Measurements from ENCODE around the gene DUSP1.
A peak's percentile ranks its signal among the peaks of the same experiment; 100 is the strongest.
"Not testable (repeated sequence)": the region's sequence is repeated elsewhere in the genome, so short reads cannot be mapped to it uniquely, and the experiment has no call there.

Gene DUSP1, protein sequence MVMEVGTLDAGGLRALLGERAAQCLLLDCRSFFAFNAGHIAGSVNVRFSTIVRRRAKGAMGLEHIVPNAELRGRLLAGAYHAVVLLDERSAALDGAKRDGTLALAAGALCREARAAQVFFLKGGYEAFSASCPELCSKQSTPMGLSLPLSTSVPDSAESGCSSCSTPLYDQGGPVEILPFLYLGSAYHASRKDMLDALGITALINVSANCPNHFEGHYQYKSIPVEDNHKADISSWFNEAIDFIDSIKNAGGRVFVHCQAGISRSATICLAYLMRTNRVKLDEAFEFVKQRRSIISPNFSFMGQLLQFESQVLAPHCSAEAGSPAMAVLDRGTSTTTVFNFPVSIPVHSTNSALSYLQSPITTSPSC
- total RNA-seq: 52.4 to 133 (median 120) reads per million in 4 experiments

- DNase-seq: peak; percentile 97
Measured at GRCh38 chr5:172770675-172771438, at the start of gene DUSP1. TSS of gene DUSP1 (minus strand) at chr5:172771195. CDS start at chr5:172770952, 243 bp downstream.

DNA sequence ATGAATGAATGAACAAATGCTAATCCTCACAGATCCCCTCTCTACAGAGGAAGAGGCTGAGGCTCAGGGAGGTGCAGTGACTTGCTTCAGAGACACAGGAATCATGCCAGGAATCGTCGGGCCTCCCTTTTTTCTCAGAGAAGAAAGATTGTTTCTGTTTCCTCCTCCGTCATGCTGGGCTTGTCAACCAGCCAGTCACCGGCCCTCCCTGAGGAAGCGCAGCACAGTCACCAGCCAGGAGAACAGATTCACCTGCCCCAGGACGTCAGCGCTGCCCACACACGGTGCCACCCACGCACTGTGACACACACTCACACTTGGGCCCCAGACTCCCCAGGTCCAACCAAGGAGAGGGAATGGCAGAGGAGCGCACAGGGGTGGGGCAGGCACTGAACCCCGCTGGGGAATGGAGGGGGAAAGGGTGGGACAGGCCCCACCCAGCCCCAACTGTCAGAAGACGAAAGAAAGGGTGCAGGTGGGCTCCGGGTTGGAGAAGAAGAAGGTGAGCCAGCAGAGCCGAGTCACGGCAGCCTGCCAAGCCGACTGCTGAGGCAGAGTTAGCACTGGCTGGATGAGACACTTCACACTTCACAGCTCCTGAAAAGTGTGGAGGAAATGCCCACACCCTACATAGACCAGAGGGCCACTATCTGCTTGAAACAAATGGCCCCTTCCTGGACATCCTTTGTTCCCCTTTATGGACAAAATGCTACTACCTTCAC, 49.2 kb upstream of the DUSP1 start:
- DNase-seq: no peak

GRCh38 chr5:172819569-172819968, 48.6 kb upstream of the DUSP1 start:
- no peak for DNase-seq

GRCh38 chr5:172818081-172818480, 47.1 kb upstream of the DUSP1 start:
- DNase-seq: no peak

- no peak for DNase-seq
Measured at GRCh38 chr5:172817664-172818063, 46.7 kb upstream of the DUSP1 start.

- no peak for DNase-seq
Measured at GRCh38 chr5:172816925-172817562, 46.0 kb upstream of the DUSP1 start.

- DNase-seq: no peak
Measured at GRCh38 chr5:172815631-172816030, 44.6 kb upstream of the DUSP1 start.

GRCh38 chr5:172810996-172811395, 40.0 kb upstream of the DUSP1 start:
- DNase-seq: not testable (repeated sequence)

DNA sequence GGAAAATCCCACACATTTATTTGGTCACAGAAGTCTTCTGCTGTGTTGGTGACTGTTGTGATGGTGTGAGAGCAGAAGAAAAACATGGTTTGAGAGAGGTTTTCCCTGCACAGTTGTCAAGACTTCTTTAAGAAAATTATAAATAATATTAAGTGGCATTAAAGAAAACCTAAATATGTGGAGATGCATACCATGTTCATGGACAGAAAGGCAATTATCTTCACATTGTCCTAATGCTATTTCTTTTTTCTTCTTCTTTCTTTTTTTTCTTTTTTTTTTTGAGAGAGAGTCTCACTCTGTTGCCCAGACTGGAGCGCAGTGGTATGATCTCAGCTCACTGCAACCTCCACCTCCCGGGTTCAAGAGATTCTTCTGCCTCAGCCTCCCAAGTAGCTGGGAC, 38.8 kb upstream of the DUSP1 start:
- DNase-seq: no peak

DNA sequence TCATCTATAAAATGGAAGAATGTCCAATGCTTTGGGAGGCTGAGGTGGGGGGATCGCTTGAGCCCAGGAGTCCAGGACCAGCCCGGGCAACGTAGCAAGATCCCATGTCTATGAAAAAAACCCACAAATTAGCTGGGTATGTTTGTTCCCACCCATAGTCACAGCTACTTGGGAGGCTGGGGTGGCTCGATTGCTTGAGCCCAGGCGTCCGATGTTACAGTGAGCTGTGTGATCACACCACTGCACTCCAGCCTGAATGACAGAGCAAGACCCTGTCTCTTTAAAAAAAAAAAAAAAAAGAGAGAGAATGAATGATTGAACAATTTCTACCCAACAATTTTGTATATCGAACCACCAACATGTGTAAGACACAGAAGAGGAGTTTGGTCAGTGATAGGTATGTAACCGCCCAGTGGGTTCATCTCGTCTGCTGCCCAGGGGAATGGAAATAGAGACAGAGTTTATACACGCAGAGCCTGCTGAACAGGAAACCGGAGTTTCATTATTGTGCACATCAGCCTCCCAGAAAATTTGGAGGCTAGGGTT, 36.8 kb upstream of the DUSP1 start:
- DNase-seq: no peak

DNA sequence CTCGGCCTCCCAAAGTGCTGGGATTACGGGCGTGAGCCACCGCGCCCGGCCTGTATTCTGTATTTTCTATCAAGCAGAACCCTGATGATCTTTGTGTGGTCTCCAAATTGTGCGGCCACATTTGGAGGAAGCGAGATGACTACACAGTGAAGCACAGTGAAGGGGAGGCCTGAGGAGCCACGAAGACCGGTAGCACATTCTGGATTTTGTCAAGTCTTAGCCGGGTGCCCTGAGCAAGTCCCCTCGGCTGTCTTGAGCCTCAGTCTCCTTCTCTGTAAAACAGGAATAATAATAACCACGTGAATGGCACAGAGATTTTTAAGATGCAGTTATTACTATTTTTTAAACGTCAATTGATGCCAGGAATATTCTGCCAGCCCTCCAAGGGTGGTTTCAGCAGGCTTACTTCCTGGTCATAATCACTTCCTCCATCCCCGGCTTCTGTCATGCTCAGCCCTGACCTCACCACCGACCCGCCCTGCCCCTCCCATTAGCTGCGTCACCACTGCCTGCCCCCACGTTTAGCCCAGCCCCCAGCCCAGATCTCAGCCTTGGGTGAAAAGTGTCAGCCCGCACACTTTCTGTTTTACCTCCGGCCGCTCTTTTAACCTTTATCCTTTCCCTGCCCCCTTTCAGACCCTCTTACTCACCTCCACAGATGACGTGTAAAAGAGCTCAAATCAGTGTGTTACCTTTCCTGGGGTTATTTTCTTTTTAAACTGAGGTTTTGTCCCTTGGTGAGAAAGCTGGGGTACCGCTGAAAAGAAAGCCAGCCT, 36.1 kb upstream of the DUSP1 start:
- DNase-seq: peak; percentile 50

- no peak for DNase-seq
Measured at GRCh38 chr5:172805736-172806255, 34.8 kb upstream of the DUSP1 start.

- DNase-seq: no peak
Measured at GRCh38 chr5:172805018-172805683, 34.2 kb upstream of the DUSP1 start.

DNA sequence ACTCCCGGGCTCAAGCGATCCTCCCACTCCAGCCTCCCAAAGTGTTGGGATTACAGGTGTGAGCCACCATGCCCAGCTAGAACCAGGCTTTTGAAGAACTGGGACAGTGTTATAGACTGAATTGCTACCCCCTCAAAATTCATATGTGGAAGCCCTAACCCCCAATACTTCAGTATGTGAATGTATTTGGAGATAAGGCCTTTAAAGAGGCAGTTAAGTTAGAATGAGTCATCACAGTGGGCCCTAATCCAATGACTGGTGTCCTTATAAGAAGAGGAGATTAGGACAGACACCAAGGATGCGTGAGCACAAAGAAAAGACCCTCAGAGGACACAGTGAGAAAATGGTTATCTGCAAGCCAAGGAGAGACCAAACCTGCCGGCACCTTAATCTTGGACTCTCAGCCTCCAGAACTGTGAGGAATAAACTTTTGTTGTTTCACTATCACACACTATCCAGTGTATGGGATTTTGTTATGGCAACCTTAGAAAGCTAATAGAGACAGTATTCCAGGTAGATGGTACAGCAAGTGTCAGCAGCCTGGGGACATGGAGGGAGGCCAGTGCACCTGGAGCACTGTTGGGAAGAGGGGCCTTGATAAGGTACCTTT, 31.7 kb upstream of the DUSP1 start:
- no peak for DNase-seq

- no peak for DNase-seq
Measured at GRCh38 chr5:172802112-172802511, 31.1 kb upstream of the DUSP1 start.

DNA sequence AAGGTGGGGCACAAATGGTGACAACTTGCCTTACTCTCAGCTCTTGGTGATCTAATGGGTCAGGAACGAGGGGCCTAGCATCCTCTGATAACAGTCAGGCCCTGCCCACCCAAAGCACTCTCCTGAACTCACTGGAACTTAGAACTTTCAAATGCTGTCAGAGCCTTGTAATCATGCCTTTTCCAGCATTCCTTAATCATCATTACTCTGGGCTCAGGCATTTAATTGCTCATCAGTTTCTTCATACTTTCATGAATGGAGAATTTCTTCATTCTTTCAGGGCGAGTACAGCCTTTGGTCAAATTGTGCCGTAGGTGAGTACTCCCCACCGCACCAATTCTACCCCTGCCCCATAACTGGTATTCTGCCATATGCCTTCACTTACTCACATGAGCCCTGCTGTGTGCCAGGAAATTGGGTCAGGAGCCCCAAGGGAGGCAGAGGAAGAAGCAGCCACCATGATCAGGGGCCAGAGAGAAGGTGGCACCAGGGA, 30.2 kb upstream of the DUSP1 start:
- DNase-seq: no peak

GRCh38 chr5:172800088-172800551, 29.1 kb upstream of the DUSP1 start:
- DNase-seq: no peak

DNA sequence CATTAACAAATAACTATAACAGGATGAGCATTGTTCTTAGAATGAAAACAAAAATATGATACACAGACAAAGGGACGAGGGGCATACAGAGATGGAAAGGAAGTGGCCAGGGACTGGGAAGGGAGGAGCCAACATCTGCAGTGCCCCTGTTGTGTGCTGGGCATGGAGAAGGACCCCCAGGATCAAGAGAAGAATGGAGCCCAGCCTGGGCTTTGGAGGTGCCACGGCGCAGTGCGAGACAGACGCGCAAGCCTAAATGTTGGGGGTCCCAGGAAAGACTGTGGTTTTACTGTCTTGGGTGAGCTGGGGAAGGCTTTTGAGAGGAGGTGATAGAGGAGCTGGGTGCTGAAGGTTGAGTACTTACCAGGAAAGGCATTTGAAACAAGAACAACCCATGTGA, 28.4 kb upstream of the DUSP1 start:
- no peak for DNase-seq

DNA sequence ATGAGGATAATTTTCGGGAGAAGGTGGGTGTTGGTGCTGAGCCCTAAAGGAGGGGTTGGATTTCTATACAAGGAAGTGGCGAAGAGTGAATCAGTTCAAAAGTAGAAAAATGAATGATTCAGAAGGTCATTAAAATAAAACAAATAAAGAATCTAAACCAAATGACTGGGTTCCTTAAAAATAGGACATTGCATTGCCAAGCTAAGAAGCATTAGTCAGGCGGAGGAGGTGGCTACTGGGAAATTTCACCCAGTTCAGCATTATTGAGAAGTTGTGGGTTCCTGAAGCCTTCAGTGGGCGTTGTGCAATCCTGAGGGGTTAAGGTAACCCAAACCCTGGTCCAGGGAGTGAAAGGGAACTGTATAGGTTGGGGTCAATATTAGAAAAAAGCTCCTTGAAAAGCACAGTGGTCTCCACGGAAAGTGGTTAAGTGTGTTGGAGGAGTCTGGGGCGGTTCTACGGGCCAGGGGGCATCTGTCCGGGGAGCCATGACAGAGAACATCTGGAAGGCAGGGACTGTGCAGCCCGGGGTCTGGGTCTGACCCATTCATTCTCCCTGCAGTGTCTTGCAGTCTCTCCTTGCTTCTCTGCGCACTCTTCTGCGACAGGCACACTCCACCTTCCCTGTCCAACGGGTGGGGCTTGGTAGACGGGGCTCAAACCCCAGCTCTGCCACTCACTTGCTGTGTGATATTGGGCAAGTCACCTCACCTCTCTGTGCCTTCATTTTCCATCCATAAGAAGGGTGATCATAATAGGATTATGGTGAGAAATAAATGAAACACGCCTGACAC, 27.6 kb upstream of the DUSP1 start:
- no peak for DNase-seq

Data from effector CD8-positive, alpha-beta T cell (primary cell).